Ishikawa (cell line): ENCODE measurements around the gene FOS.

Experiments used
- EGR1 ChIP-seq: IDR thresholded peaks from 2 replicates; pipeline ENCODE4 v1.6.1; 2012
- EP300 ChIP-seq: IDR thresholded peaks from 2 replicates; pipeline ENCODE4 v1.6.1; 2012; ENCODE audit warnings: borderline replicate concordance
- NFIC ChIP-seq: IDR thresholded peaks from 2 replicates; pipeline ENCODE4 v1.6.1; 2012
- REST ChIP-seq: IDR thresholded peaks from 2 replicates; pipeline ENCODE4 v1.6.1; 2012; ENCODE audit warnings: low read depth, mild to moderate bottlenecking
- USF1 ChIP-seq: IDR thresholded peaks from 2 replicates; pipeline ENCODE4 v1.6.1; 2012
- YY1 ChIP-seq: IDR thresholded peaks from 2 replicates; pipeline ENCODE4 v1.6.1; 2012; ENCODE audit warnings: low read depth
- ZBTB7A ChIP-seq: IDR thresholded peaks from 2 replicates; pipeline ENCODE4 v1.6.1; 2012; ENCODE audit warnings: low read depth
- TF ChIP-seq, protein P1 (sequence below): IDR thresholded peaks from 2 replicates; pipeline ENCODE4 v1.6.1; 2012

DNA sequence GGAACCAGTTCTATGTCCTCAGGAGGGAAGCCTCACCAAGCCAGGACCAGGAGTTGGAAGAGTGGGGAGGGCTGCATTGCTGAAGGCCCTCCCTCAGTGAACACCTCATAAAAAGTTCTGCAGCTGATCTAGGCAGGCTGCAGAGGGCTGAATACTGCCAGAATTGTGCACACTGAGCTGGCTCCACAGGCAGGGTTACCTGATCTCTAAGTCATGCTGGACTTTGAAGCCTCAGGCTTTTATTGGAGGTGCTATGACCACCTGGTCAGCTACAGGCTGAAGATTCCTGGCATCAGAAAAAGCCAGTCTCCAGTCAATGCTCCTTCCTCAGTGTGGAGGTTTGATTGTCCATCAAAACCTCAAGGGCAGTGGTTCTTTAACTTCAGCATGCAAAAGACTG, 39.7 kb downstream of the FOS start:
- no peak for TF ChIP-seq USF1
- no peak for TF ChIP-seq EGR1
- TF ChIP-seq, protein P1, sequence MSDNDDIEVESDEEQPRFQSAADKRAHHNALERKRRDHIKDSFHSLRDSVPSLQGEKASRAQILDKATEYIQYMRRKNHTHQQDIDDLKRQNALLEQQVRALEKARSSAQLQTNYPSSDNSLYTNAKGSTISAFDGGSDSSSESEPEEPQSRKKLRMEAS: no peak
- TF ChIP-seq NFIC: no peak
- TF ChIP-seq EP300: no peak
- TF ChIP-seq ZBTB7A: no peak
- TF ChIP-seq YY1: no peak
- no peak for TF ChIP-seq REST
